Esophagus mucosa (tissue), 1 donor: ENCODE data around the gene NEK6. TPM values are rescaled to one million over a fixed set of nuclear protein-coding genes. Genes with fewer than 3 reads are reported as not detected.
A peak's percentile ranks its signal among the peaks of the same experiment; 100 is the strongest.

ENCODE experiments used
- ATAC-seq: fragments of 200-7000 bp; cut with Tn5 transposase; one replicate; pipeline ENCODE4 v1.9.1; 2020
- total RNA-seq: library from RNA; stranded (reverse); gene quantifications from one replicate; pipeline ENCODE4 v1.2.4, GENCODE V29; 2023
- donor health status: DM: yes; HTN: yes; CAD: no.

NEK6 gene
- total RNA-seq, 1 donor from 2014 or later = 11.0 TPM

- ATAC-seq = no peak
Measured at GRCh38 chr9:124384846-124385245, 127.1 kb downstream of the NEK6 start.

GRCh38 chr9:124385623-124386022, 127.9 kb downstream of the NEK6 start:
- ATAC-seq = no peak

DNA sequence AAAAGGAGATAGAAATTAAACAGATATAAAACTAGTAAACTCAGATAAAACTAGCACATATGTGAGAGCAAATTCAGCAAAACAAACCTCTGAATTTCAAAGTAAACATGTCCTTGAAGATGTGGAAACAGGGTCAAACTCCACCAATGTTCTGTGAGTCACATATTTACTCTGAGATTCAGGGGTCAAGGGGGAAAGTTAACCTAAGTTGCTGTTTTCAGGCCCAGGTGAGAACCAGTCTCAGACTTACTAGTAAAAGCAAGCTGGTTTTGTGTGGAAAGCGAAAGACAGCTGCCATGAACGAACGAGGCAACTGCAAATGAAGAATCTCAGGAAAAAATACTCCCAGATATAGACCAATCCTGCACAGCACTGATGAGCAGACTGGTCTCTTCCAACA, 128.5 kb downstream of the NEK6 start:
- no peak for ATAC-seq

DNA sequence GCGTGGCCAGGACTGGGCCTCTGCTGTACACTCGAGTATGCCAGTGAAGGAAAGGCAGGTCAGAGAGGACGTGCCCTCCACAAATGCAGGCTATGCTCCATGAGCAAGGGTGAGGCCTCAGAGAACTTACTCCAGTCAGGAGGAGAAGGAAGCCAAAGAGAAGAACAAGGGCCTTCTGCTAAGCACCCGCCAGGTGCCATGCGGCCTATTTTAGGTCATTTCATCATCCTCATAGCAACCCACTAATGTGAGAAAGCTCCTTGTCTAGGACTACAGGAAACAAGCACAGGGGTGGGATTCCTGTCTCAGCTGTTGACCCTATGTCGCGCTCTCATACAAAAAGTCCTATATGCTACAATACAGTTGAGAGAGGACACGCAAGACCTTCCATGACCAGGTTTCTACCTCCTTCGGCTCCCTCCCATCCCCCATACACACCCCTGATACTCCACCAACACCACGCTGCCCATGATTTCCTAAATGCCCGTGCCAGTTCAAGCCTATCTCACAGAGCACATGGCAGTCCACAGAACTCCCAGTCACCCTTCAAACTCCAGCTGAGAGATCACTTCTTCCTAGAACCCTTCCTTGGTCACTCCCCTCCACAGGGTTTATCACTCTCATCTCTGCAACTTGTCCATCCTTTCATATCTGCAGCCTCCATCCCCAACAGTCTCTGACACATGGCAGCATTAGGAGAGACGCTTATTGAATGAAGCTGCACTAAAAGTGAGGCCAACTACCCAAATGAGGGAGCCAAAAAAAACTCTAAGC, 130.7 kb downstream of the NEK6 start:
- no peak for ATAC-seq

GRCh38 chr9:124389146-124389939, 131.6 kb downstream of the NEK6 start:
- ATAC-seq = no peak

DNA sequence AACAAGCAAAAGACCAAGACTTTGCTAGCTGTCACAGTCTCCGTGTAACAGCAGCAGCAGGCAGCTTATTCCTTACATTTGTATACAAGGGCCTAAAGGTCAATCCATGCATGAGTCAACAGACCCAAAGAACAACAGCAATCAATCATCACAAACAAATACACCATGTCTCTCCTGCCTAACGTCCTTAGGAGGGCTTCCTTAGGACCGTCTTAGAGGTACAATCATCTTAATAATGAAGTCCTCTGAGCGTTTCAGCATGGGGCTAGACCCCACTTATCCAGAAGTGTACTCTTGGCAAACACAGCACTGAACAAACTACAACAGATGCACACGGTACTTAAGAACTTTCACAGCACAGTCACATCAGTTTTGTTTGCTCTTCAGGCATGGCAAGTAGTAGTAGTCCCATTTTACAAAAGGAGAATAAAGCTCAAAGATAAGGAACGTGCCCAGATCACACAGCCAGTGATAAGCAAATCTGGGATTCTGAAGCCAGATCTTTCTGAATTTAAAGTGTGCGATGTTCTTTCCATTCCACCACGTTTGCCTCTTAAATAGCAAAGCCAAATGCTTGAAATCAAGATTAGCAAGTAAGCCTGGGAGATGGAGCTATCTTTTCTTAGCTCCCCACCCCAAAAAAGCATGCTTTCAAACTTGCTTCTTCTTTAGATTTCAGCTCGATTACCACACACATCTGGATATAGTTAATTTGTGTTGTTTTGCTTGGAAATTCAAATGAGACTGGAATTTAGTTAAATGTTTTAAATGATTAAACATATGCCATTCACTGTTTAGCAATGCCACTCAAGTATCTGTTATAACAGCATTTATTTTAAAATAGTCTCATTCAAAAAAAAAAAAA, 133.3 kb downstream of the NEK6 start:
- ATAC-seq = no peak

GRCh38 chr9:124392254-124392870, 134.6 kb downstream of the NEK6 start:
- ATAC-seq = no peak

GRCh38 chr9:124392871-124393460, 135.2 kb downstream of the NEK6 start:
- peak; percentile 88 for ATAC-seq

DNA sequence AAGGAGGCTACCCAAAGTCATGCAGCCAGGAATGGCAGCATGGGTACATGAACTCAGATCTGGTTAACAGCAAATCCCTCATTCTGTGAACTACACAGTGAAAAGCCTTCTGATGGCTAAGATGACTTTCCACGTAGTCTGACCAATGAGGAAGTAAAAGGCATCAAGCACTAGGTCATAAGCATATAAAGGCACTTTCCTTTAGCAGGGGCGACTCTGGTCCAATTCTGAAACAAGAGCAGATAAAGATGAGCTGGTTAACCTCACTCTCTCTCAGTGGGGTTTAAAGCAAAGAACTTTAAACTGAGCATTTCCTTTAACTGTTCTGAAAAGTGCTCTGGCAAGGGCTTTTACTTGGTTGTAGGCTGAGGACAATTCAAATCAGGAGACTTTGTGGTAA, 136.4 kb downstream of the NEK6 start:
- no peak for ATAC-seq

- no peak for ATAC-seq
Measured at GRCh38 chr9:124394596-124394995, 136.8 kb downstream of the NEK6 start.

GRCh38 chr9:124395826-124396225, 138.1 kb downstream of the NEK6 start:
- ATAC-seq = no peak

- no peak for ATAC-seq
Measured at GRCh38 chr9:124398191-124398935, 140.6 kb downstream of the NEK6 start.

- no peak for ATAC-seq
Measured at GRCh38 chr9:124399323-124399967, 141.7 kb downstream of the NEK6 start.

DNA sequence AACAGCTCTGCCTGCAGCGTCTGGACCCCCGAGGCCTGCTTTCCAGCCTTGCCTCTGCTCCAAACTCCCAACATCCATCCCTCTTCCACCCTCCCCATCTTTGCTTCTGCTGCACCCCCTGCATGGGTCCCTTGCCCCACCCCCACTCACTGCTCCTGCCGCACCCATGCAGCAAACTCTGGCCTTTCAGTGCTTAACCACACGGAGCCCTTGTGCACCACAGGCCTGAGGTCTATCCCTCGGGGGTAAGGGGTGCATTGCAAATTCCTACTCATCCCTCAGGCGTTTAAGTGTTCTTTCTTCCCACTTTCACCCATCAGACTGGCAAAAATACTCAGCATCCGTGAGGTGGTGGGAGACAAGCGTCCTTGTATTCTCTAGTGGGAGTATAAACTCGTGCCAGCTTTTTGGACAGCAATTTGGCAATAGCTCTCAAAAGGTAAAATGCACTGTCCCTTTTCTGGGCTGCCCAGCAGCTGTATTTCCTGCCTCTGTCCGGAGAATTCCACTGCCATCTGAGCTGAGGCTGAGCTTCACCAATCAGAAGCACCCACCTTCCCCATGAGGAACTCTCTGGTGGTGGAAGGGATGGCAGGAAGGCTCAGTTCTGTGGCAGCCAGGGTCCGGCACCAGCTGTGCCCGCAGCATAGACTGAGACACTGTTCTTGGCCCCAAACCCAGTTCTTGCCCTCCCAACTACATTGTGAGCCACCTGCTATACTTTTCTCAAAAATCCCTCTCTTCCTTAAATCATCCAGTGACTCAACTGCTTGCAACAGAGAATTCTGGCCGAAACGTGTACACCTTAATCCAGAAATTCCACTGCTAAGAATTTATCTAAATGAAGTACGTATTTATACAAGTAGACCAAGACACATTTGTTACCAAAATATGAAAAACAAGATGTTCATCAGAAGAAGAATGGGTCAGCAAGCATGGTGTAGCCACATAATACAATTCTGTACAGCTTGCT, 142.5 kb downstream of the NEK6 start:
- ATAC-seq = no peak

Other genes starting within 250 kb of the NEK6 start
- gene LHX2, start 246.2 kb upstream of the NEK6 start, total RNA-seq = not detected
- 140 TPM for gene PSMB7, start 157.5 kb downstream of the NEK6 start, total RNA-seq
- 0.08 TPM for gene ADGRD2, start 192.5 kb downstream of the NEK6 start, total RNA-seq
- not detected for gene NR5A1, start 249.4 kb downstream of the NEK6 start, total RNA-seq